Measurements from ENCODE around the gene PRDM15. TPM values are rescaled to one million over a fixed set of nuclear protein-coding genes. Genes with fewer than 3 reads are reported as not detected.

Gene PRDM15
- total and polyA plus RNA-seq, 2 experiments from 2014 or later, result 3.0 to 10.6 TPM

DNA sequence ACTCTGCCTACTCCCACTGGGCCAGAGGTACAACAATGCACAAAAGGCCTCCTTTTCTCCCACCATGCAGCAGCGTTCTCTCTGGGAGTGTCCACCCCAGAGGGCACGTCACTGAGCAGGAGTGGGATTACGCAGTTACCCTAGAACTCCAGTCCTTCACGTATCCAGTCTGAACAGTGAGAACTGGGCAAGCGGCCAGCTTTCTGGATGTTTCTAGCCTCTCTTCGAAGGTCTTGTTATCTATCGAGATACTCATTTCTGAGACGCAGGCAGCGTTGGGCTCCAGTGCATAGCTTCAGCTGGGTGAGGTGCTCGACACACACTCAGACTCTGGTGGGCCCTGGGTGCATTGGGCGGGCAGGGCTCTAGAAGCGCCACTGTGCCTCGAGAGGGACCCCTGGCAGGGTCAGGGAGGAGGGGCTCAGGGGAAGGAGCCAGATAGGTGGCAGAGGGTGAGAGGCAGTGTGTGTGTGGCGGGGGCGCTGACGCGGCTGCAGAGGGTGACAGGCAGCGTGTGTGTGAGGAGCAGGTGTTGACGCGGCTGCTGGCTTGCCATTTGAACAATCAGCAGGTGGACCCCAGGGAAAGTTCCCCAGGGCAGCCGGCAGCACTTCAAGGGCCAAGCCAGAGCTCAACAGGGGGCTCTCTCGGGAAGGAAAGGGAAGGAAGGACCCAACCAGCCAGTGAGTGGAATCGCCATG lies 27.9 kb downstream of the PRDM15 start:
- no peaks in the 10 kb centered on the region for H3K4me1 ChIP-seq (ENCODE audit: insufficient read depth)
- no peak overlapping the region for H3K4me3 ChIP-seq
- no peak overlapping the region for H3K27ac ChIP-seq (ENCODE audit: low read depth)
- no peaks in the 10 kb centered on the region for H3K79me2 ChIP-seq (replicated peaks; ENCODE audit: insufficient read depth)
- peaks cover 2% of the 10 kb centered on the region; the same call in 1 of the 2 replicates for H4K20me1 ChIP-seq (replicated peaks; ENCODE audit: insufficient read depth)
- no peaks in the 10 kb centered on the region for H3K9me3 Mint-ChIP-seq
- peaks cover 19% of the 10 kb centered on the region for H3K36me3 Mint-ChIP-seq (ENCODE audit: low read depth)
- no peak overlapping the region for H3K4me3 Mint-ChIP-seq
- peaks cover 3% of the 10 kb centered on the region for H3K27me3 Mint-ChIP-seq (ENCODE audit: insufficient read depth, low read depth, poor library complexity)
- no peak overlapping the region for H2AFZ ChIP-seq
- no peaks in the 10 kb centered on the region for H3F3A ChIP-seq (replicated peaks; ENCODE audit: low read depth)
- no peaks in the 10 kb centered on the region for H3K27me3 ChIP-seq (ENCODE audit: insufficient read depth)
- ATAC-seq, result no peak
- TF ChIP-seq ZNF462 (CRISPR knock-in tag; IDR thresholded peaks at IDR 0.05) (no peak), ZNF331 (CRISPR knock-in tag; IDR thresholded peaks at IDR 0.05; ENCODE audit: low read depth) (no peak), NANOG (IDR thresholded peaks at IDR 0.05; ENCODE audit: borderline replicate concordance) (no peak), JUNB (IDR thresholded peaks at IDR 0.05; ENCODE audit: unreplicated experiment) (no peak), EZH2 (IDR thresholded peaks at IDR 0.05; ENCODE audit: low read depth, unreplicated experiment) (no peak), ZNF114 (CRISPR knock-in tag; IDR thresholded peaks at IDR 0.05) (no peak), CREB1 (CRISPR knock-in tag; IDR thresholded peaks at IDR 0.05; ENCODE audit: low read depth) (no peak), REST (IDR thresholded peaks at IDR 0.05; ENCODE audit: unreplicated experiment) (no peak), ETS1 (IDR thresholded peaks at IDR 0.05) (no peak)
- H3K4me2 ChIP-seq, result no peak overlapping the region
- H3K27ac Mint-ChIP-seq, result no peak overlapping the region
- no peaks in the 10 kb centered on the region for H3K9me2 ChIP-seq (ENCODE audit: insufficient read depth)
- DNase-seq (ENCODE audit: low spot score), result no peak
- H3K36me3 ChIP-seq (ENCODE audit: insufficient read depth), result no peaks in the 10 kb centered on the region
- H3K4me1 Mint-ChIP-seq, result no peaks in the 10 kb centered on the region; the same call in 2 of the 3 replicates

Measured in GM23338 (cell line).